AG10803 (cell line): ENCODE results near the gene HMCES.
"Not testable (repeated sequence)": the region's sequence is repeated elsewhere in the genome, so short reads cannot be mapped to it uniquely, and the experiment has no call there.

Experiments
- DNase-seq: peaks from one replicate; pipeline ENCODE4 v3.0.0; 2010; ENCODE audit warnings: low read depth
- H3K4me3 ChIP-seq: 2 replicates; pipeline ENCODE4 v1.5.1; 2011; ENCODE audit warnings: mild to moderate bottlenecking, low read length, control low read depth
- TF ChIP-seq, protein P1 (sequence below): conservative IDR thresholded peaks from 2 replicates; pipeline ENCODE4 v1.5.1; 2011; ENCODE audit warnings: mild to moderate bottlenecking, low read length, control low read depth, inconsistent platforms

HMCES gene

DNA sequence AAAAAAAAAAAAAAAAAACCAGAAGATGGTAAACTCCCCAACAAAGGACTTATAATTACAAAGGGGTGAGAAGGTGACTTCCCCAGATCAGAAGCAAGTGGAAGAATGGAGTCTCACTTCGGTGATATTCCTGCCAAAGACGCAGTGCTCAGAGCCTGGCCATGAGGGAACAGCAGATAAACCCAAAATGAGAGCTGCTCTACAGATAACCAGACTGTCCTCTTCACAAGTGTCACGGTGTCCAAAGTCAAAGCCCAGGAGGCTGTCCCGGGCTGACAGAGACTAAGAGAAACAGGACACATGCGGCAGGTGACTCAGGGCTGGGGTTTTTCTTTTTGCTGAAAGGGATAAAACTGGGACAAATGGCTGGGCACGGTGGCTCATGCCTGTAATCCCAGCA lies 48.8 kb downstream of the HMCES start:
- no peak overlapping the region for H3K4me3 ChIP-seq
- no peak for DNase-seq
- TF ChIP-seq, protein P1, sequence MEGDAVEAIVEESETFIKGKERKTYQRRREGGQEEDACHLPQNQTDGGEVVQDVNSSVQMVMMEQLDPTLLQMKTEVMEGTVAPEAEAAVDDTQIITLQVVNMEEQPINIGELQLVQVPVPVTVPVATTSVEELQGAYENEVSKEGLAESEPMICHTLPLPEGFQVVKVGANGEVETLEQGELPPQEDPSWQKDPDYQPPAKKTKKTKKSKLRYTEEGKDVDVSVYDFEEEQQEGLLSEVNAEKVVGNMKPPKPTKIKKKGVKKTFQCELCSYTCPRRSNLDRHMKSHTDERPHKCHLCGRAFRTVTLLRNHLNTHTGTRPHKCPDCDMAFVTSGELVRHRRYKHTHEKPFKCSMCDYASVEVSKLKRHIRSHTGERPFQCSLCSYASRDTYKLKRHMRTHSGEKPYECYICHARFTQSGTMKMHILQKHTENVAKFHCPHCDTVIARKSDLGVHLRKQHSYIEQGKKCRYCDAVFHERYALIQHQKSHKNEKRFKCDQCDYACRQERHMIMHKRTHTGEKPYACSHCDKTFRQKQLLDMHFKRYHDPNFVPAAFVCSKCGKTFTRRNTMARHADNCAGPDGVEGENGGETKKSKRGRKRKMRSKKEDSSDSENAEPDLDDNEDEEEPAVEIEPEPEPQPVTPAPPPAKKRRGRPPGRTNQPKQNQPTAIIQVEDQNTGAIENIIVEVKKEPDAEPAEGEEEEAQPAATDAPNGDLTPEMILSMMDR = no peak

DNA sequence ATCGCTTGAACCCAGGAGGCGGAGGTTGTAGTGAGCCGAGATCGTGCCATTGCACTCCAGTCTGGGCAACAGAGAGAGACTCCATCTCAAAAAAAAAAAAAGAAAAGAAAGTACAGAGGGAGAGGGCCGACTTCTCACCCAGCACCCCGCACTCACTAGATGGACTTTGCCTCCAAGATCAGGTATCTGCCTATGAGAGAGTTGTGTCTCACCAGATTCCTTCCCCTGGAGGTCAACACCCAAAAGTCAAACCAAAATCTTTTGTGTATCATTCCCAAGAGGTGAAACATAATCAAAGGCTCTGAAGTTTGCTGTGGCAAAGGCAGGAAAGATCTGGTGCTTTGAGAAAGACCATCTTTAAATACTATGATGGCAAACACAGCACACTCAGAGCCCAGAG lies 51.2 kb downstream of the HMCES start:
- DNase-seq = no peak
- no peak overlapping the region for H3K4me3 ChIP-seq
- TF ChIP-seq, protein P1 = no peak

DNA sequence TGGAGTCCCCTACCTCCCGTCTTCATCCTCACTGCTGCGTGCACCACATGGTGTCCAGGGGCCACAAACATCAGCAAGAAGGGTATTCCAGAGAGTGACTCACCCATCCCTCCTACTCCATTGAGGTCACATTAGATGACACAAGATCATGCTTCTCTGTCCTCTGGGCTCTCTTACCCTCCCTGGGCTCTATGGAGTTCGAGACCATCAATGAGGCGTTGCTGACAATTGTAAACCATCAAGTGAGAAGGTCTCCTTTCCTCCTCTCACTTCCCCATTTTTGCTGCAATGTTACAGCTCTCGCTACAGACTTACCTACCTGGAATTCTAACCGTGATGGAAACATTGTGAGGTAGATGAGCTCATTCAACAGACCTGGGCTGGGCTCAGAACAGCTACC lies 51.7 kb downstream of the HMCES start:
- H3K4me3 ChIP-seq = no peak overlapping the region
- no peak for DNase-seq
- TF ChIP-seq, protein P1 = no peak

DNA sequence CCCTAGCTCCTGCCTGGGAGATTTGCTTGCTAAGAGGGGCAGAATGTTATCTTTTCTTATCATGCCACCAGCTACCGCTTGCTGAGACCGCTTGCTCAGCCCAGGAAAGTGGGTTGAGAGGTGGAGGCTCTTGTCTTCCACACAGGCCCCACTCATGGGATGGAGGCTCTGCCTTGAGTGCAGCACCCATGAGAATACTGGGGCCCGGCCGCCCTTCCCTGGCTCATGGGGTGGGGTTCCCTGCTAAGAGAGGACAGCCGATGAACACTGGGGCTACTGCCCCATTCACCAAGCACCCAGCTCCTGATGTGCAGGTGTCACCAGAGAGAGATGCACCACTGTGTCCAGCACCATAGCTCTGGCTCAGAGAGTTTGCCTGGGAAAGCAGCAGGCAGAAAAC lies 55.2 kb downstream of the HMCES start:
- H3K4me3 ChIP-seq = no peak overlapping the region
- TF ChIP-seq, protein P1 = no peak
- DNase-seq = no peak

DNA sequence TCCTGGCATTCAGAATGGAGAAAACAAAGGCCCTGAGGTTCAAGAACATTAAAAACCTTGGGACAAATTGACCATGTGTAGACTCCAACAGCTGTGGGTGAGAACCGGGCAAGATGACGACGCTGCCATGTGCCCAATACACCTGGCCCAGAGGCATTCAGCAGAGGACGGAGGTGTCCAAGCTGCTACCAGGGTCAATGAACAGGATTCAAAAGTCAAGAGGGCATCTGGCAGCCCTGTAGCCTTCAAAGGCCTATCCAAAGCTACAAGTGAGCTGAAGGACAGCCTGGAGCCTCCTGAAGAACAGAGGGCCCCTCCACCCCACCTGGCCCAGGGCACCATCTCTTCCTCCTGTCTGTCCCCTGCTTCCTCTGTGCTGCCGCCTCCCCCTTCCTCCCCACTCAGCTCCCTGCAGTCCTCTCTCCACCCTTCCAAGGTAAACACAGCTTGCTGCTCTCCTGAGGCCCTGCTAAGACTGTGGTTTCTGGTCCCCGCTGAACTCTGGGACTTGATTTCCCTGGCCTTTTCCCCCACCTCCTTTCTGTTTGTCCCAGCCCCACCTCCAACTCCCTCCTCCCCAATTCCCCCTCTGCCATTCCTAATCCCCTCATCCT lies 57.5 kb downstream of the HMCES start:
- TF ChIP-seq, protein P1 = no peak
- no peak overlapping the region for H3K4me3 ChIP-seq
- no peak for DNase-seq

DNA sequence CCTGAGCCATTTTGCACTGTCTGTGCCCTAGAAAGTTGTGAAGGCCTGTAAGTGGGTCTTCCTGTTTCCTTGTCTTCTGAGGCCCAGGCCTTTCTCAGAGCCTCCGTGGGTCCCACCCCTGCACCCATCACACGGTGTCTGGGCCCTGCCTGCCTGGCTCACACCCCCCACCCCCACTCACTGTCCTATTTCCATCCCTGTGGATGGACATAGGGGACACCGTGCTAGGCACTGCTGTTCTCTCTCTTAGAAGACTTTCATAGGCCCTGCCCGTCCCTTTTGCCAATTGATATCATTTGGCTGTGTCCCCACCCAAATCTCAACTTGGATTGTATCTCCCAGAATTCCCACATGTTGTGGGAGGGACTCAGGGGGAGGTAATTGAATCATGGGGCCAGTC lies 59.0 kb downstream of the HMCES start:
- H3K4me3 ChIP-seq, DNase-seq: not testable (repeated sequence)

DNA sequence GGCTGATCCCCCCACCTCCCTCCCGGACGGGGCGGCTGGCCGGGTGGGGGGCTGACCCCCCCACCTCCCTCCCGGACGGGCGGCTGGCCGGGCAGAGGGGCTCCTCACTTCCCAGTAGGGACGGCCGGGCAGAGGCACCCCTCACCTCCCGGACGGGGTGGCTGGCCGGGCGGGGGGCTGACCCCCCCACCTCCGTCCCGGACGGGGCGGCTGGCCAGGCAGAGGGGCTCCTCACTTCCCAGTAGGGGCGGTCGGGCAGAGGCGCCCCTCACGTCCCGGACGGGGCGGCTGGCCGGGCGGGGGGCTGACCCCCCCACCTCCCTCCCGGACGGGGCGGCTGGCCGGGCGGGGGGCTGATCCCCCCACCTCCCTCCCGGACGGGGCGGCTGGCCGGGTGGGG lies 60.5 kb downstream of the HMCES start:
- DNase-seq = not testable (repeated sequence)

DNA sequence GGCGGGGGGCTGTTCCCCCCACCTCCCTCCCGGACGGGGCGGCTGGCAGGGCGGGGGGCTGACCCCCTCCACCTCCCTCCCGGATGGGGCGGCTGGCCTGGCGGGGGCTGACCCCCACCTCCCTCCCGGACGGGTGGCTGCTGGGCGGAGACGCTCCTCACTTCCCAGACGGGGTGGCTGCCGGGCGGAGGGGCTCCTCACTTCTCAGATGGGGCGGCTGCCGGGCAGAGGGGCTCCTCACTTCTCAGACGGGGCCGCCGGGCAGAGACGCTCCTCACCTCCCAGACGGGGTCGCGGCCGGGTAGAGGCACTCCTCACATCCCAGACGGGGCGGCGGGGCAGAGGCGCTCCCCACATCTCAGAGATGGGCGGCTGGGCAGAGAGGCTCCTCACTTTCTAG lies 61.2 kb downstream of the HMCES start:
- H3K4me3 ChIP-seq, DNase-seq: not testable (repeated sequence)

More for the DNA sequence above, 60.5 kb downstream of the HMCES start:
- not testable (repeated sequence) for H3K4me3 ChIP-seq

DNA sequence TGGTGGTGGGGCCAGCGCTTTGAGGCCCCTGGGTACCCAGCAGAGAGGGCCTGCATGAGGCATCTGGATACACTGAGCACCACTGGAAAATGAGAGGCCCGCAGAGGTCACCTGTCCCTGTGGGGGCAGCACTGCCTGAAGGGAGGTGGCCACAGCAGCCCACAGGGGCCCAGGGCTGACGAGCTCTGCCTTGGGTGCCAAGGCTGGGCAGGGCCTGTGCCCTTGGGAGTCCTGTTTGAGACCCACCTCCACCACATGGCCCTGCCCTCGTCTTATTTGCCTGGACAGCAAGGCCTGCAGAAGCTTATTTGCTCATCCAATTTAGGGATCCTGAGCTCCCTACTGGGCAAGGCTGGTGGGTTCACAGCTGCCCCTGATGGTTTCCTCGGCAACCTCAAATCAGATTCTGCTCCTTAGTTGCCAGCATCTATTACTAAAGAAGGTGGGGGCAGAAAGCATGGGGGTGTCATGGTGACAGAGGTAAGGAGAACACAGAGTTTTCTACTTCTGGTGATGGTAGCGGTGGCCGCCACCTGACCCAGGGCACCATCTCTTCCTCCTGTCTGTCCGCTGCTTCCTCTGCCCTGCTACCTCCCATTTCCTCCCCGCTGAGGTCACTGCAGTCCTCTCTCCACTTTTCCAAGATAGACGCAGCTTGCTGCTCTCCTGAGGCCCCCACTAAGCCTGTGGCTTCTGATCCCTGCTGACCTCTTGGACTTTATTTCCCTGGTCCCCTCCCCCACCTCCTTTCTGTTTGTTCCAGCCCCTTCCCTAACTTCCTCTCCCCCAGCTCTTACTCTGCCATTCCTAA lies 62.9 kb downstream of the HMCES start:
- TF ChIP-seq, protein P1 = no peak
- H3K4me3 ChIP-seq = no peak overlapping the region
- DNase-seq = no peak
